ENCODE measurements around the gene PHC3. TPM values are rescaled to one million over a fixed set of nuclear protein-coding genes. Genes with fewer than 3 reads are reported as not detected.

The PHC3 gene
- total and polyA plus RNA-seq, 4 donors, result 6.1 to 131 (median 59.9) TPM

- DNase-seq (no peak), ATAC-seq (ENCODE audit: low FRiP score) (peak; percentile 30)
- Histone ChIP-seq H3K4me3 (ENCODE audit: low read length in 2 of 2) (peak overlapping the region in 1 of 2 donors; percentile 34), H3K9me3 (ENCODE audit: control insufficient read depth, low read length) (no peaks in the 10 kb centered on the region), H3K4me1 (ENCODE audit: control insufficient read depth in 1 of 2, insufficient read depth in 2 of 2, low read length in 2 of 2) (no peaks in the 10 kb centered on the region), H3K27me3 (ENCODE audit: control insufficient read depth in 1 of 2, insufficient read depth in 2 of 2, low read length in 1 of 2) (no peaks in the 10 kb centered on the region), H3K36me3 (ENCODE audit: control insufficient read depth in 1 of 2, insufficient read depth in 2 of 2, low read length in 1 of 2) (no peaks in the 10 kb centered on the region), H3K27ac (ENCODE audit: low read depth in 1 of 2, low read length in 2 of 2) (no peak overlapping the region)
- intact Hi-C loops (cut with DNase I), result no loop called here
- WGBS, 2 donors, result 2 to 4% methylated on average over 51 of the region's 51 CpGs
These were observed 143.0 kb downstream of the PHC3 start for GRCh38 chr3:170038434-170039110.

Other genes starting within 250 kb of the PHC3 start
- 100 to 1,000 TPM; 116 to 125 TPM for gene SEC62, start 214.9 kb downstream of the PHC3 start, total RNA-seq
- gene SEC62, start 214.9 kb downstream of the PHC3 start, polyA plus RNA-seq, result 10 to 100 TPM; 69.3 to 74.1 TPM
- 1 to 10 TPM; 2.8 to 4.1 TPM for gene GPR160, start 143.7 kb downstream of the PHC3 start, total RNA-seq
- 10 to 100 TPM in 1 of 2 donors, 1 to 10 TPM in 1; 1.0 to 12.9 TPM for gene GPR160, start 143.7 kb downstream of the PHC3 start, polyA plus RNA-seq
- 10 to 100 TPM; 33.0 to 33.6 TPM for gene PRKCI, start 40.7 kb upstream of the PHC3 start, total RNA-seq
- 10 to 100 TPM in 1 of 2 donors, 1 to 10 TPM in 1; 9.6 to 14.9 TPM for gene PRKCI, start 40.7 kb upstream of the PHC3 start, polyA plus RNA-seq
- gene SKIL, start 176.0 kb upstream of the PHC3 start, total RNA-seq, result 100 to 1,000 TPM in 1 of 2 donors, 10 to 100 TPM in 1; 98.7 to 134 TPM
- 10 to 100 TPM; 13.6 to 16.5 TPM for gene SKIL, start 176.0 kb upstream of the PHC3 start, polyA plus RNA-seq
- 10 to 100 TPM in 1 of 2 donors, 1 to 10 TPM in 1; 5.1 to 11.9 TPM for gene CLDN11, start 237.1 kb upstream of the PHC3 start, total RNA-seq
- 1 to 10 TPM in 1 of 2 donors, under 1 TPM in 1; 0.36 to 1.4 TPM for gene CLDN11, start 237.1 kb upstream of the PHC3 start, polyA plus RNA-seq